HL-60/S4 (cell line): ENCODE data around the gene FBP1.
"Not testable (repeated sequence)": the region's sequence is repeated elsewhere in the genome, so short reads cannot be mapped to it uniquely, and the experiment has no call there.

Experiments used
- in situ Hi-C: fragments of 300-500 bp; cut with MboI; formaldehyde crosslinking; loops from 2 replicates; pipeline ENCODE4 v1.14.3; 2022; ENCODE audit warnings: low sequenced_read_pairs

The FBP1 gene

GRCh38 chr9:94586316-94586715 is 53.0 kb downstream of the FBP1 start:
- in situ Hi-C loops: no loop called here

GRCh38 chr9:94584555-94584954 is 54.8 kb downstream of the FBP1 start:
- in situ Hi-C loops: no loop called here

- in situ Hi-C loops: no loop called here
Measured at GRCh38 chr9:94581728-94582127, 57.6 kb downstream of the FBP1 start.

- in situ Hi-C loops: no loop called here
Measured at GRCh38 chr9:94577571-94577970, 61.7 kb downstream of the FBP1 start.

DNA sequence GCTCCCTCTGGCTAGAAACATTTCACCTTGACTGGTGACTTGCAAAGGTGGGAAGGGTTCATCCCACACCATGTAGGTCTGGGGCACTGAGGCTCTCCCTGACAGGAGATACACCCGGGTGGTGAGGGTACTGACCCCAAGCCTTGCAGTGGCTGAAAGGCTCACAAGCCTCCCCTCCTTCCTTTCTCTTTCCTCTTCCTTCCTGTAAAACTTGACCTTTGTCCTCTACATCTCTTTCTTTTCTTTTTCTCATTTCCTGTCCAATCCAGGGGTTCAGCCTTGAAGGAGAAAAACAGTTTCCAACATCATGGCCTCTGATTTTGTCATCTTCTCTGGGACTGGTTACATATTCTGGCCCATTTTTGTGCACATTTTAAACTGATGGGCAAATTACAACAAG is 62.3 kb downstream of the FBP1 start:
- in situ Hi-C loops: no loop called here

- in situ Hi-C loops: no loop called here
Measured at GRCh38 chr9:94576131-94576530, 63.2 kb downstream of the FBP1 start.

DNA sequence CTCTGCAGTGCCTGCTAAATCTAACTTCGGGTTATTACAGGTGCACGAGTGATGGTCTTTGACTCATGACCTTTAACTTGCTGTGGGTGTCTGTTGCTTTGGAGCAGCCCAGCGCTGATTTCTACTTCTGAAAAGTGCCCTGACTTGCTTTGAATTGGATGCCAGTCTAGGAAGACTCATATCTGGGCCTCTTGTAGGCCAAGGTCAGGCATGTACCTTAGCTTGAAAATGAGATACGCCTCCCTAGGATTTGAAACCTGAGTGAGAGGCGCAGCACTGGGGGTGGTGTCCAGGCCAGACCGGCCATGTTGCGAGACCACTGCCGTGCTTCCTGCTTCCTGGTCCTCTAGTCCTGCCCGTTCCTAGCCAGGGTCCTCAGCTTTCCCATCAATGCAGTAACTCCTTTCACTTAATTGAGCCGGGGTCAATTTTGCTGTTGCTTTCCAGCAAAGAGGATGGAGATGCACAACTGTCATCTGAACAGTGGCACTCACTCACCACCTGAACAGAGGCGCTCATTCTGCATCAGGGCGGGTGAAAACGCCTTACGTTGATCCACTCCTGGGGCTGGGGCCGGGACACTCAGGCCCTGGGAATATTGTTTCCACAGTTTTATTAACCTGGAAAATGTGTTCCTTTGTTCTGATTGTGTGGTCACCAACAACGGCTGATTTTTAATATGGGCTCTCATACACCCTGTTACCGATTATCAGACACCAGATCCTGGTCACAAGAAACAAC is 70.2 kb downstream of the FBP1 start:
- in situ Hi-C loops: no loop called here

- in situ Hi-C loops: no loop called here
Measured at GRCh38 chr9:94568250-94568889, 70.9 kb downstream of the FBP1 start.

DNA sequence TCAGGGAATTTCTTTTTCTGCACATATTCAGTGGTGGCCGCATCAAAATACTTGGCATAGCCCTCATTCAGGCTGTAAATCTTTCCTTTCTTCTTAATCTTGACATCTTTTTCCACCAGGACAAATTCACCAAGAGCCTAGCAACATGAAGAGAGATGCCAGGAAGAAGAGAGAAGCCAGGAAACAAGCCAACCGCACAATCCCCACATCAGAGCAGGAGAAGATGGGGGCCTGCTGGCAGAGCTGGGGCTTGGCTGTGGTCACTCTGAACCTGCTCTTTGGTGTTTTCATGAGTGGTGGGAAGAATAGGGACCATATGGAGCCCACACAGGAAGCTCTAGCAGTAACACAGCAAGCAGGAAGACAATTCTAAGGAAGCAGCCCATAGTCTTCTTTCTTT is 72.0 kb downstream of the FBP1 start:
- in situ Hi-C loops: no loop called here

DNA sequence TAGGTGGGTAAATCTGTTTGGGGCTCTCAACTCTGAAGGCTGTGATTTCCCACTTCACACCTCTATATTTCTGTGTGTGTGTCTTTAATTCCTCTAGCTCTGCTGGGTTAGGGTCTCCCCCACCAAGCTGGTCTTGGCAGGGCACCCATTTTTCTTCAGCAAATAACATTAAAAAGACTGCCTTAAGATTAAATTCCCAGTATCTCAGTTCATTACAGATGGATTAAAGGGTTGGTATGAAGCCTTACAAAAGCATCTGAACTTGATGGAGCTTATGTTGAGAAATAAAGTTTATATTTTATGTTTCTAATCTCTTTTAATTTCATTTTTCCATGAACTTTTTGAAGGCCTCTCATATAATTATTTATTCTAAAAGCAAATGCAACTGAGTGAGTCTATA is 72.8 kb downstream of the FBP1 start:
- in situ Hi-C loops: no loop called here

DNA sequence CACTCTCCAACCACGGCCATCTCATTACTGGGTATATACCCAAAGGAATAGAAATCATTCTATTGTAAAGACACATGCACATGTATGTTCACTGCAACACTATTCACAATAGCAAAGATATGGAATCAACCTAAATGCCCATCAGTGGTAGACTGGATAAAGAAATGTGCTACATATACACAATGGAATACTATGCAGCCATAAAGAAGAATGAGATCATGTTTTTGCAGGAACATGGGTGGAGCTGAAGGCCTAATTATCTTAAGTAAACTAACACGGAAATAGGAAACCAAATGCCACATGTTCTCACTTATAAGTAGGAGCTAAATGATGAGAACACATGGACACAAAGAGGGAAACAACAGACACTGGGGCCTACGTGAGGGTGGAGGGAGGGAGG is 75.0 kb downstream of the FBP1 start:
- in situ Hi-C loops: not testable (repeated sequence)

GRCh38 chr9:94563548-94563947 is 75.8 kb downstream of the FBP1 start:
- in situ Hi-C loops: no loop called here

DNA sequence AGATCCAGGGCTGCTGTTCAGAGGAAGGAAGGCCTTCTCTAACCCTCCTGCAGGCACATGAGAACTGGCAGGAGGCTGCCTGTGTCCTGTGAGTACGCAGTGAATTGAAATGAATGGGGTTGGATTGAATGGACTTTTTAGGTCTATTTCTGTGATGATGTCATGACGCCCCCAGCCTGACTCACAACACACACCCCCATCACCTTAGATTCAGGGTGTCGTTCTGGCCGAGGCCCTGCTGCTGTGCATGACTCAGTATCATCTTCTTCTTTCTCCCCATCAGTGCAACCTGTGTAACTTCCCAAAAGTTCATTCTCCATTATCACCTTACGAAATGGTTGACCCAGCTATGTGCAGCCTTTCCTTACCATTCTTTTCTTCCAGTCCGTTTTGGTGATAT is 79.1 kb downstream of the FBP1 start:
- in situ Hi-C loops: no loop called here

GRCh38 chr9:94557376-94557775 is 81.9 kb downstream of the FBP1 start:
- in situ Hi-C loops: no loop called here

GRCh38 chr9:94554439-94555331 is 84.6 kb downstream of the FBP1 start, which contains the start of gene PCAT7:
Gene PCAT7 (plus strand): TSS chr9:94555083.
- in situ Hi-C loops: no loop called here

- in situ Hi-C loops: no loop called here
Measured at GRCh38 chr9:94554078-94554438, 85.3 kb downstream of the FBP1 start.
